NCI-H82 (cell line): ENCODE results near the gene FHIT.
A peak's percentile ranks its signal among the peaks of the same experiment; 100 is the strongest.

Source experiments
- DNase-seq: peaks from one replicate; lab custom pipeline; 2025; lab: John Stamatoyannopoulos, UW

The FHIT gene

DNA sequence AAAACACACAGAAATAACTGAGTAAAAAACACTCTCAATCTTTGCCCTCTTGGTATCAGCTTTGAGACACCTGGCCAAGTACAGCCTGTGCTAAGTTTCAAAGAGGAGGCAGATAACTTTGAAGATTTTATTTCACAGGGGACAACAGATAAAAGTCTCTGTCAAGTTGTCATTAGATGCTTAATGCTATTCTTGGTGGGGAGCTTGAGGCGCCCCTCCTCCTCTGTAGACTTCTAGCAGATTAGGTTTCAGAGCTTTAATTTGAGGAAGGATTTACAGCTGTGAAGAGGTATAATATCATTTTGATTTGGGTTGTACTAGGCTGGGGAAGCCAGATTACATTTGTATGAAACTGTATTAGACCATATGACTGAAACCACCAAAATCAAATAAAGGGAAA lies 620.3 kb downstream of the FHIT start:
- DNase-seq = peak; percentile 61

DNA sequence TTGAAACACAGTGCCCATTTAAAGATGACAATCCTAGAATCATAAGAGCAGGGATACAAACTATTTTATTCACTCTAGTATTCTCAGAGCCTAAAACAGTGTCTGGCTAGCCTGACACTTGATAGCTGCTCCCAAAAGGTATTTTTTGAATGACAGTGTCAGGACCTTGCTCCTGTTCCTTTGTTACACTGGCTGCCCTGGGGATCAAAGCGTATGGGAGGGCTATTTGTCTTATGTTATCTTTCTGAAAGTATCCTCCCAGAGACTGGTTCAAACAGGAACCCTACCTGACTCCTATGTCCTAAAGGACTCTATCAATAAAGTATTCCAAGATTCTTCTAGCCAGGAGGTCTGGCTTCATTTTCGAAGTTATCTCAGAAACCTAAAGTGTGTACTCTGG lies 621.4 kb downstream of the FHIT start:
- DNase-seq = no peak

DNA sequence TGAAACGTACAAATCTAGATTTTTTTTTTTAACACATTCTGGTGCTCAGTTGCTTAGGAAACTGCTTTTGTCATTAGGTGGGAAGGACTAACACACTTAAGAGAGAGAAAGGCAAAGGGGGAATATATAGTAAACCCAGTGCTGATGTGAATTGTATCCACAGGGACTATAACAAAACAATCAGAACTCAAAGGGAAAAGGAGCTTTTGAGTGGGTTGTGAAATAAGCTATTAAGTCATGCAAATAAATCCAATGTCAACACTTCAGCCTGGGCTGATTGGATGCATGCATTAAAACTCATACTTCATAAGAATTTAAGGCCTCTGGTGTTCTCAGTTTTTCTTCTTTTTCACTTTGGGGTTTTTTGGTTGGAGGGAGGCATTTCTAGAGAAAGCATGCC lies 628.9 kb downstream of the FHIT start:
- DNase-seq = no peak

DNA sequence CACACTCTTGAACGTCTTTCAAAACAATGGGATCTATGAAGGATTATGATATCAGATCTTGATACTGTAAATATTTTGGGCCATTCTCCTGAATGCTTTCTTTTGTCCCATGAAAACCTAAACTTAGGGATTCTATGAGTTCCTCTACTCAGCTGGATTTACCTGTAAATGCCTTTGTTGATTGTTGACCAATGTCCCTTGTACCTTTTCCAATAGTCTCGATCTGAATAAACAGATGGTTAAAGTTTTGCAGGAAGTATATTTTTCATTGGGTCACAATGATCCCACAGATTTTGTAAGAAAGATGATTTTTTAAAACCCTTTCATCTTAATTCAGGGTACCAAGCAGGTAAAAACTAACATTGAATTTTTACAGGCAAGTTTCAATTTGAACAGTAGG lies 634.1 kb downstream of the FHIT start:
- no peak for DNase-seq

DNA sequence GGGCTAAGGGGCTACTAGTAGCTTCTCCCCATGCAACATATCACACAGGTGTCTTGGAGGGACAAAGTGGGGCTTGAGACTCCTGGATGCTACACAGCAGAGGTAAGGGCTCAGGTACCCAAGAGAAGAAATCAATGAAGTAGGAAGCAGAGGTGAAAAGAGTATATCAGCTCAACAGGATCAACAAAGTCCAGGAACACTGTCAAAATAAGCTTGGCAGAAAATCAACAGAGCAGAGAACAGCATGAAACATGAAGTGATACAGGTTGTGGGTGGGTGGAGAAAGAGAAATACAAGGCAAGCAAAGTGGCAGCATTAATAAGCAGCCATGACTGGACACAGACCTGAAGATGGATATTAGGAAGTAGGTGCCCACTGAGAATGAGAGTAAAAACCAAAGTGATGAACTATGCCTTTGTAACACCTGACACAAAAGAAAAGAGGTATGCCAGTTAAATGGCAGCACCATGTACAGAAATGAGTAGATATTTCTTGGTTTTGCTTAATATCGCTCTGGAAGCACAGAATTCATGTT lies 637.4 kb downstream of the FHIT start:
- no peak for DNase-seq

DNA sequence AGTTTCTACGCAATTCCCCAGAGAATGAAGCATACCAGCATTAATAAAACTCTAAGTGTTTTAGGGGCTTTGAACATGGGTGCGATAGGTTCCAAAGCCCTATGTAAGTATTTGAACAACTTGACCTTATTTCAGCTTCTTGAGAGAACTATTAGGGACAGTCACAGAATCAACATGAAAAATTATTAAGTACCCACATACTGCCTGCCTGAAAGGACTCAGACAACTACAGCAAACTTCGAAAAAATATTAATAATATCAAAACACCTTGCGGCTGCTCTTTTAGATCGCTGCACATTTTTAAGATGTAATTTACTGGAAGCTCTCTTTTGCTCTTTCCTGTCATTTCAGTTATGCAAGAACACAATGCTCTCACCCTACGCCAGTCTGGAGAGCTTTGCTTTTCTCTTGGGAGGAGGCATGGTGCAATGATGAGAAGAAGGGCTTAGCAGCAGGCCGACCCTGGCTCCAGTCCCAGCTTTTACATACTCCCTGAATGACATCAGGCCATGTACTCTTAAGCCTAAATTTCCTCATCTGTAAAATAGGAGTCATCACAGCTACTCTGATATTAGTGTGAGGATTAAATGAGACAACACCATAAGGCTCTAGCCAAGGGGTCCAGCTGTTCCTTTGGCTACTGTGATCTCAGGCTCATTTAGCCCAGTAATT lies 640.7 kb downstream of the FHIT start:
- peak; percentile 82 for DNase-seq

DNA sequence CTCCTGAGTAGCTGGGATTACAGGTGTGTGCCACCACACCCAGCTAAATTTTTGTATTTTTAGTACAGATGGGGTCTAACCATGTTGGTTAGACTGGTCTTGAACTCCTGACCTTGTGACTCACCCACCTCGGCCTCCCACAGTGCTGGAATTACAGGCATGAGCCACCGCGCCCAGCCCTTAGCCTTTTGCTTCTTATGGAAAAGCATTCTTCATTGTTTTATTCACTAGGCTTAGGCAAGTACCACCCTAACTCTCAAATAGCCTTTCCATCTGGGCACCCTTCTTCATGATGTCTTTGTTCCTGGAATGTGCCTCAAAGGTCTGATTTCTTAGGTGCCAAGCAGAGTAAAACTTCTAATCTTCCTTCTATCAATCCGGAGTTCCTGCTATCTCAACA lies 641.8 kb downstream of the FHIT start:
- DNase-seq = peak; percentile 70

DNA sequence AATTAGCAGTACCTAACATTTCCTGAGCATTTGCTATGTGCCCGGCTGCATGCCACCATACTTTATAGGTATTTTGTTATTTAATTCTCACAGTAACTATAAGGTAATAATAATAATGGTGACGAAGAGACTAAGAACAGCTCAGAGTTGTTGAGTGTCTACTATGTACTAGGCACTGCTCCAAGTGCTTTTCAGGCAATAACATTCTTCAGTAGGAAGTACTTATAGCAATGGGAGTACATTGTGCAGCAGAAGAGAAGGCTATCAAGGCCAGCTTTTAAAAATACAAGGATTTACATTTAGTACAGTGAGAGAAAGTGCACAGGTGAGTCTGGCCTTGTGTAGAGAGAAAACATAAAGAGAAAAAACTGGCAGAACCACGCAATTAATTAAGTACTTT lies 647.4 kb downstream of the FHIT start:
- DNase-seq = no peak

DNA sequence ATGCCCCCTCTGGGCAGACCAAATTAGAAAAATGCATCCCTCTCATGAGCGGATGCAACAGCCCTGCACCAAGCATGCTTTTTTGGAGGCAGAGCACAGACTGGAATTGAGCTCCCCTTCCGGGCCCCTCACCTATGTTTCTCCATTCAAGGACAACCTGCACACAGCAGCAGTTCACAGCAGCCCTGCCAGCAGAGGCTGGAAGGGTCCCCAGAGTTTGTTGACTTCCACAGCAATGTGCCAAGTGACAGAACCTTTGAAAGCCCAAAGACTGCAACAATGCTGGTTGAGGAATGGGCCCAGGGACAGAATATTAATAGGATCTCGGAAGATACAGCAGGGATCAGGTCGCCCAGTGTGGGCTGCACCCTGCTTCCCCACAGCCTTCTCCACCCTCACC lies 650.4 kb downstream of the FHIT start:
- DNase-seq = no peak

DNA sequence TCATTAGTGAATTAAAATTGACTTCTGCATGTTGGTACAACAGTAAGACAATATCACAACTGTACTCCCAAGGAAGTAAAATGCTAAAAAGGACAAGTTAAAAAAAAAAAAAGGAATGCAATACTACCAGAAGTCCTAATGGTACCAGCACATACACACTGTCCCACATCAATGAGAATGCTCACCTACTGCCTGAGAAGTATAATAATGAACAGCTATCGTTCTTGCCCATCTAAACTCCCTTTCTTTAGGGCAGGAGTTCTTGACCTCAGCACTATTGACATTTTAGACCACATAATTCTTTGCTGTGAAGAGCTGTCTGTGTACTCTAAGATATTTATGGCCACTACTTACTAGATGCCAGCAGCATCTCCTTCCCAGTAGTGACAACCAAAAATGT lies 651.7 kb downstream of the FHIT start:
- DNase-seq = no peak

DNA sequence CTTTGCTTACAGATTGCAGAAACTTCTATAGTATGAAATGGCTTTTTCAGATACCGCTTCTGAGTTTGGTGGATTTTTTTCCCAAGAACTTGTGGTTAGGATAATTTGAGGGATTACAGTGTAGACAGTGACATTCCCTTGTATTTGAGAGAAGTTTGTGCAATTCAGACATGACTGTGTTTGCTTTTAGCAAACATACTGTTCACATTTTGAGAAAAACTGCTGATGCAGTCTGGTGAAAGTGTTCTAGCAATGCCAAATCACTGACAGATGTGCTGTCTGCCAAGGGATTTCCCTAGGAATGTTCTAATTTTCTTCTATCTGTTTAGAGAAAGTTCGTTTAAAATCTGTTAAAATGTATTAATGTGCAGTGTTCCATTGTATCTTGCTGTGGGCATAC lies 652.6 kb downstream of the FHIT start:
- DNase-seq = no peak

DNA sequence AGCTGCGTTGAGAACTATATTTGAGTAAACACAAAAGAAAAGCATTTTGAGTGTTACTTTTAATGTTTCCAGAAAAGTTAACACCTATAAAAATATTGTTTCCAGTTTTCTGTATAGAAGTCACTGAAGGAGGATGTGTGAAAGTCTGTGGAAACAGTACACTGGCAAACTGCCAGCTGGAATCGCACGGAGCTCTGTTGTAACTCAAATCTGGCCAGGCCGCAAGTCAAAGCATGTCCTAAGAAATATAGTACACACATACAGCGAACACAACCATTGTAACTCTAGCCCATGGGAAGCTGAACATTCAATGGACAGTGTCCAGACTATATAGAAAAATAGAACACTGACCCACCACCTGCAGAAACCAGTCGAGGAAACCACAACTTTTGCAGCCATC lies 657.2 kb downstream of the FHIT start:
- no peak for DNase-seq

DNA sequence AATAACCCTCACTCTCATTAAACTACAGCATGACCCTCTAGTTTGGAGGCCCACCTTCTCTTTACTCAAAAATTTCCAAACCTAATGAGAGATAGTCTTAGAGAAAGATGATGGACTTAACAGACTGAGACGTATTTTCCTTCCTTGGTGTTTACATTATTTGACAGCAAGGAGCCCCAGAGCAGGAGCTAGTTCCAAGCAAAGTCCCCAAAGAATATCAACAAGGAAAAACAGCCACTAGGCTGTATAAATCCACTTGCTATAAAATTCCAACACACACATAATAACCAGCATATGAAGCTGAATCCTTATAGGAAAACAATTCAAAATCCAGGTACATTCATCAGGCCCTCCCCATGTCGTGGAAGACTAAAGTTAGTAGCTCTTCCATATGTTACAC lies 660.0 kb downstream of the FHIT start:
- DNase-seq = no peak

DNA sequence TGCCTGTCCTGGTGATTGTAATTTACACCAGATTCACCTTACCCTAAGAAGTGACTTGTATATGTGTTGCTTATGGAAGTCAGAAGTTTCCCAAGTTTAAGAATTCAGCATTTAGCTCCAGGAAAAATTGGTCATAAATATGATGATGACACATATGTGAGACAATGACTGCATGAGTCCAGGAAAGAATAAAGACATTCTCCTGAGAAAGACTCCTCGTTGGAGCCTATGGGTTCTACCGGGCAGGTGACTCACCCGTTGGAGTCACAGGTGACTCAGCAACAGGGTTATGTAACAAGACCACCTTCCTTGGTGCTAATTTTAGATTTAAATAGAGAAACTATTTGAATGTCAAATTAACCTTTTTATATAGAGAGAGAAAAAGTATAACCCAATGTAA lies 662.4 kb downstream of the FHIT start:
- DNase-seq = no peak

DNA sequence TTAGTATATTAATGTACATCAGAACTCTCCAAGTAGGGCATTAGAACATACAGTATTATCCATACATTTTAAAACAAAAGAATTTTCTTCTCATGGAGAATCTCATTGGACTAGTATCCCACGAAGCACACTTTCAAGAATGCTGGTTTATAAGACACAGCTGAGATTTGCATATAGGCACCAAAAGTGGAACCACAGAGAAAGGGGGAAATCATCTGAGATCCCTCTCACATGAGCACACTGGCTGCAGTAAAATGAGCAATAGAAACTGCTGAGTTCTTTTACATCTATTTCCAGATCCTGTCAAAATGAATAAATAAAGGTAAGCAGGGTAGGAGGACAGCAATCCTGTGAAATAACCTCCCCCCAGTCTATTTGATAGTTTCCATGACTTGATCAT lies 665.3 kb downstream of the FHIT start:
- no peak for DNase-seq

DNA sequence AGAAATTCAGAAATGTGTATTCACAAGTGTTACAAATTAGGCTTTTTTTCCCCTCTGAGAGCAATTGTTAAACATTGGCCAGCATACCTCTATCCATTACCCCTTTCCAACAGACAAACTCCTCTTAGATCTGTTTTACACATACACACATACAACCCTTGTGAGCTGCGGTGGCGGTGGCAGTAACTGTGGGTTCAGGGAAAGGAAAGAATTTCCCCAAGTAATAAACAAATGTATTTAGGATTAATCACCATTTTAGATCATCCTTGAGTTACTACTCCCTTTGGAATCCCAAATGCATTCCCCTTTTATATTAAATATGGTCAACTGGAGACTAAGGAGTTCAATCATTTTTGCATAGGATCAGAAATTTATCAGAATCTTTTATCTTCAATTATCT lies 667.0 kb downstream of the FHIT start:
- DNase-seq = no peak

DNA sequence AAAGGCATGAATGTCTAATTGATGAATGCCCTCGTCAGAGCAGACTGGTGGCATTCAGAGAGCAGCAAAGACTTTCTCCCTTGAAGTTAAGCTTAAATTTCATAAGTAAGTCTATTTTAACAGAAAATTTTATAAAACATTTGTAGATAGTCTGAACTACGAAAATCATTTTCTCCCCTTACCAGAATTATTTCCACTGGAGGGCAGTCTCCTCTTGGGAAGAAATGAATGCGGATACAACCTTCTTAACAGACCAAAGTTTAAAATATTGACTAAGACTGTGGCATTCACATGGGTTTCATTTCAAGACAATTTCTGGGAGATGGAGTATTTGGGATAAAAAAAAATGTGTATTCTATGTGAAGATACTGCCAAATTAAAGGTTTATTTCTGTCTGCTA lies 669.0 kb downstream of the FHIT start:
- DNase-seq = peak; percentile 12

DNA sequence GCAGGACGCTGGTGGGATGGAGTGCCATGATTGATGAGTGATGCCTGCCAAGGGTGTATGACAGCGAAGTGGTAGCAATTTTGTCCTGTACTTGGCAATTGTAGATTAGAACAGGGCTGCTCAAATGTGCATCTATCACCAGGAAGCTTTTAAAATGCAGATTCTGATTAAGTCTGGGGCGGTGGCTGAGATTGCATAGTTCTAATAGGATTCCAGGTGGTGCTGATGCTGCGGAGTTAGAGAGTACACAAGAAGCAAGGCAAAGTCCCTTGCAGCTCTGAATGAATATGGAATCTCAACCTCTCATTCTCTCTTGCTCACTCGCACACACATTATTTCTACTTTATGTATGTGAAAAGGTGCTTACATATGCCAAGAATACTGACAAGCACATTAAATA lies 670.4 kb downstream of the FHIT start:
- no peak for DNase-seq

DNA sequence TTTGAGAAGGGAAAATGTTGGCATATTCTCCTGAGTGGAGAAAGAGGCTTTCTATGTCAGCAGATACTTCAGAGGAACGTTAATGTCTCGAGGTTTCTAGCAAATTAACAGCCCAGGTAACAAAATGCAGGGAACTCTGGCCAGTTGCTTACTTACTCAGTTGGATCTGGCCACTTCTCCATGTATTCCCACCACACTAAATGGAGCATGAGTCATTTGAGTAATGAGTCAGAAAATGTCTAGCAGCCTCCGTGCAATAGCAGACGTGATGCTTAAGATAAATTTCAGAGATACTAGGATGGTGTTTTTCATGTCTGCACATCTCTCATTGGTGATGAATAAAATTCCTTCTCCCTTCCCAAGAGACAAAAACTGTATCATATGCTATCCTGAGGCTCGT lies 671.5 kb downstream of the FHIT start:
- DNase-seq = no peak

DNA sequence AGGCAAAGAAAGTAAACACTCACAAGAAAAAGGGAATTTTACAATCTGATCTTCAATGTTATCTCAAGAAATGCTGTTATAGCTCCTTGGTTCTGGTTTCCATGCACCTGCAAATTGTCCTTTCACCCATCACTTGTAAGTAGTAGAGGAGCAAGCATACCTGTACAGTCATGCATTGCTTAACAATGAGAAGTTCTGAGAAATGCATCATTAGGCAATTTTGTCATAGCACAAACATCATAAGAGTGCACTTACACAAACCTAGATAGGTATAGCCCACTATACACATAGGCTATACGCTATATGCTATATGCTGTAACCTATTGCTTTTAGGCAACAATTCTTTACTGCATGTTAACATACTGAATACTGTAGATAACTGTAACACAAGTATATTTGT lies 672.3 kb downstream of the FHIT start:
- DNase-seq = no peak

DNA sequence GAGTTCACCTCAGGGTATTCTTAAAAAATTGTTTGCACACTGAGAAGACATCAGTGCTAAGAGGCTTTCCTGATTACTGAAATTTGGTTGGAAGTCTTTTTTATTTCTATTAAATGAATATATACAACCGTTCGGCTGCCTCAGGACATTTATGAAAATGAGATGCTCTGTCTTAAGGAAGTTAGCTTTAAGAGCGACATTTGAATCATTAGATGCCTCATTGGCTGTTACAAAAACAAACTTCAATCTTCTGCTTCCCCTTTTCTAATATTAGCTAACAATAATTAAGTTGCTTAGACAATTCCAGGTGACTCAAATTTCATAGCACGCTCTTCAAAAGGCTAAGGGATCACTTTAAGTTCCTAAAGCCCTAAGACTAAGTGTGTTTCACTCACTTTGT lies 673.7 kb downstream of the FHIT start:
- DNase-seq = no peak

DNA sequence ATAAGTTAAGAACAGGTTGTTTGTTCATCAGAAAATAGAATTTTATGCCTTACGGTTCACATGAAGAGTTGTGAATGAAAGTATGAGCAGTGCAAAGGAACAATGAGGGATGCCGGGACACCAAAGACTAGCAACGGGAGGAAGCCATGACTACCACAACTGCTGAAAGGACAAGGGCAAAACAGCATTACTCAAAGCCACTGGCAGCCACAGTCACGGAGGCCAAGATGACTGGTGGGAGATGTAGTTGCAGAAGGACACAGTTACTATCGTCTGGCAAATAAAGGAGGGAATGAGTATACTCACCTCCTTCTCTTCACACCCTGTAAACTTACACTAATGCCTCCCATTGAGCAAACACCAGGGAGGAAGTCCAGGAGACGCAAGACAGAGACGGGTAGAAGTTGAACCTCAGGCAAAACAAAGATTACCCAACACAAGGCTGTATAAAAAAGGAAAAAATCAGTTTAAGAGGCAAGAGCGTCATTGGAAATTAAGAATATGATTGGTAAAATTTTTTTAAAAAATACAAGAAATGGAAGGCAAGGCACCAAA lies 675.5 kb downstream of the FHIT start:
- DNase-seq = no peak

DNA sequence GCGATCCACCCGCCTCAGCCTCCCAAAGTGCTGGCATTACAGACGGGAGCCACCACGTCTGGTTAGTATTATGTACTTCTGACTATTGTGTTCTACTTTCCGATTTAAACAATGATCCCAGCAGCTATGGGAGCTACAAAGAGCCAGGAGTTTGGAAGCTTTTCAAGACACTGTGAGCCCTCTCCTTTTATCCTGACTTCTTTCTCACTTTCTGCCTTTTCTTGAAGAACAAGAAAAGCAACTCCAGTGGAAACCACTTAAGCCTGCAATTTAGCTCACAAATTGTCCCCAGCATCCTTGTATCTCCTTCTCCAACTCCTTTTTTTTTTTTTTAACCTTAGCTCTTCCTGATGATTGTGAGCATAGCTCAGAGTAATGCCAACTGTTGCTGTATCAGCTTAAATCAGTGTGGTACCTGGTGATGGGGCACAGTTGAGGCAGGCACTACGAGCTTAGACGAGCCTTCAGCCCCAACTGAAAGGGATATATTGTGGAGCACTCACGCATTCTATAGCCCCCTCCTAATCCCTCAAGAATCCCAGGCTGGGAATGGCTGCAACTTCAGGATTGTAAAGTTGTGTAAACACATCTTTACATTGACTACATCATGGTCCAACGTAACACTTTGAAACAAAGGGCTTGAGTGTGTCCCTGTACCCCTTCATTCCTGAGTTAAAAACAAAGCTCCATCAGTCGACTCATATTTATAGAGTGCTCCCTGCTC lies 677.0 kb downstream of the FHIT start:
- DNase-seq = no peak

DNA sequence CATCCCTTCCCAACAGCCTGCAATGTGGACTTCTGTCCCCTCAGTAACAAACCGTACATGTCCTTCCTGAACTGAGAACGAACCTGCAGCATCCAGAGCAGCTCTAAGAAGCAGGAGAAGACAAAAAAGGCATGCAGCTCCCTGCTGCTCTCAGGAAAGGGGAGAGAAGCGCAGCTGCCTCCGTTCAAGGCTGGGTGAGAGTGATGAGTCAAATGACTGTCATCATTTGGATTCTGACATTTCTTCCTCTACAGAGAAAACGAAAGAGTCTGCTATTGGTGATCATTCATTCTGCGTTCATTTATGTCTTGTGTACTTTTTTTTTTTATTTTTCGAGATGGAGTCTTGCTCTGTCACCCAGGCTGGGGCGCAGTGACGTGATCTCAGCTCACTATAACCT lies 677.8 kb downstream of the FHIT start:
- DNase-seq = no peak
